HepG2 (cell line): ENCODE data around the gene PTGR1. TPM values are rescaled to one million over a fixed set of nuclear protein-coding genes. Genes with fewer than 3 reads are reported as not detected.

ENCODE experiments used
- ATF7-NPFF ChIP-seq: sonication (generic); formaldehyde crosslinking; IDR thresholded peaks from 2 replicates; pipeline ENCODE4 v1.8.1; 2023; ENCODE audit warnings: mild to moderate bottlenecking, low read depth, missing genetic modification reagents, moderate library complexity
- CEBPB ChIP-seq: IDR thresholded peaks from 2 replicates; pipeline ENCODE4 v1.6.1; 2011; ENCODE audit warnings: low read depth, low read length, improper control_type of control experiment, borderline replicate concordance
- NR2F2 ChIP-seq: IDR thresholded peaks from 2 replicates; pipeline ENCODE4 v1.6.1; 2012; ENCODE audit warnings: low read depth, inconsistent platforms, borderline replicate concordance
- PHF20 ChIP-seq: sonication (generic); formaldehyde crosslinking; IDR thresholded peaks from 2 replicates; pipeline ENCODE4 v1.5.0; 2020; ENCODE audit warnings: mild to moderate bottlenecking, missing genetic modification reagents
- RBFOX2 ChIP-seq: fragments of 200-400 bp; formaldehyde crosslinking; IDR thresholded peaks from 2 replicates; pipeline ENCODE4 v1.6.1; 2017; ENCODE audit warnings: low read depth, mild to moderate bottlenecking, low read length
- RFX5 ChIP-seq: IDR thresholded peaks from 2 replicates; pipeline ENCODE4 v1.6.1; 2011; ENCODE audit warnings: low read depth, low read length, improper control_type of control experiment
- SMAD9 ChIP-seq: sonication (generic); formaldehyde crosslinking; IDR thresholded peaks from 2 replicates; pipeline ENCODE4 v1.5.1; 2020; ENCODE audit warnings: mild to moderate bottlenecking, missing genetic modification reagents
- ZFY ChIP-seq: sonication (generic); formaldehyde crosslinking; IDR thresholded peaks from 2 replicates; pipeline ENCODE4 v1.4.0; 2020; ENCODE audit warnings: missing genetic modification reagents
- ZNF430 ChIP-seq: sonication (generic); formaldehyde crosslinking; IDR thresholded peaks from 2 replicates; pipeline ENCODE4 v1.9.0; 2021; ENCODE audit warnings: mild to moderate bottlenecking, missing genetic modification reagents
- ZNF530 ChIP-seq: sonication (generic); formaldehyde crosslinking; IDR thresholded peaks from 2 replicates; pipeline ENCODE4 v1.5.0; 2020; ENCODE audit warnings: low read depth, mild to moderate bottlenecking, missing genetic modification reagents
- ZNF776 ChIP-seq: sonication (generic); formaldehyde crosslinking; IDR thresholded peaks from 2 replicates; pipeline ENCODE4 v1.4.0; 2020; ENCODE audit warnings: mild to moderate bottlenecking, missing genetic modification reagents
- ZNF83 ChIP-seq: sonication (generic); formaldehyde crosslinking; IDR thresholded peaks from 2 replicates; pipeline ENCODE4 v1.4.0; 2020; ENCODE audit warnings: missing genetic modification reagents, mild to moderate bottlenecking, borderline replicate concordance
- ZSCAN9 ChIP-seq: IDR thresholded peaks from 2 replicates; pipeline ENCODE4 v1.6.1; 2016; ENCODE audit warnings: borderline replicate concordance
- polyA plus RNA-seq, 8 experiments: library from polyadenylated mRNA; depleted of rRNA in 3 of 8; stranded (reverse) in 7 of 8; unstranded in 1 of 8; fragments of >200 nt; fragmentation: Illumina TruSeq in 4 of 8; extraction: Trizol in 4 of 8; gene quantifications; 2 replicates each; pipeline versions ENCODE4 v1.2.1 to v1.2.3, GENCODE V29; 2011 to 2016; ENCODE audit warnings: low read depth in 4 of 8, missing spikeins in 1 of 8, mixed read lengths in 1 of 8; ENCODE audit not compliant: insufficient read depth in 1 of 8
- total RNA-seq, 5 experiments: library from RNA; depleted of rRNA; stranded (reverse); fragments of >200 nt; fragmentation: Illumina TruSeq; extraction: Trizol; gene quantifications; 2 replicates each; pipeline ENCODE4 v1.2.3, GENCODE V29; 2016; ENCODE audit warnings: low read depth in 1 of 5
- TF ChIP-seq, protein P1 (sequence below): IDR thresholded peaks from 2 replicates; pipeline ENCODE4 v1.6.1; 2016; ENCODE audit warnings: missing genetic modification reagents, missing compliant biosample characterization
- TF ChIP-seq, protein P2 (sequence below): sonication (generic); formaldehyde crosslinking; IDR thresholded peaks from 2 replicates; pipeline ENCODE4 v1.5.1; 2020; ENCODE audit warnings: missing genetic modification reagents, mild to moderate bottlenecking, borderline replicate concordance
- TF ChIP-seq, protein P3 (sequence below), 2 experiments: sonication (generic) in 1 of 2; formaldehyde crosslinking in 1 of 2; IDR thresholded peaks; 2 replicates each; pipeline versions ENCODE4 v1.6.1 to v1.9.0; 2014 to 2022; ENCODE audit warnings: antibody characterized with exemption in 1 of 2, borderline replicate concordance in 1 of 2, inconsistent platforms in 1 of 2, low read depth in 1 of 2, missing genetic modification reagents in 1 of 2
- TF ChIP-seq, protein P4 (sequence below): sonication (generic); formaldehyde crosslinking; IDR thresholded peaks from 2 replicates; pipeline ENCODE4 v1.5.0; 2020; ENCODE audit warnings: mild to moderate bottlenecking, missing genetic modification reagents
- TF ChIP-seq, protein P5 (sequence below): IDR thresholded peaks from 2 replicates; pipeline ENCODE4 v1.6.1; 2016; ENCODE audit warnings: mild to moderate bottlenecking, missing biosample characterization, missing genetic modification reagents

PTGR1 gene
- total and polyA plus RNA-seq, 2 of the 13 experiments (the other 11 are each of a cell fraction or from before 2014, with no cell fraction given) = 6.0 to 15.8 TPM

DNA sequence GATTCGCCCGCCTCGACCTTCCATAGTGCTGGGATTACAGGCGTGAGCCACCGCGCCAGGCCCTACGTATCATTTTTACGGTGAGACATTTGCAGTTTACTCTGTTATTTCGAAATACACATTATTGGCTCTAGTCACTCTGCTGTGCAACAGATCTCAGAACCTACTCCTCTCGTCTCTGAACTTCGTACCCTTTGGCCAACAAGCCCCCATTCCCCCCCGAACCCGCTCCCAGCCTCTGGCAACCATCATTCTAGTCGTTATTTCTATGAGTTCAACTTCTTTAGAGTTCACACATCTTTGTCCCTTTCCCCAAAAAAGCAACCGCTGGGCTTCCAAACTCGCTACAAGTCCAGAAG, 735 bp downstream of the PTGR1 start (continued):
- TF ChIP-seq, protein P1, sequence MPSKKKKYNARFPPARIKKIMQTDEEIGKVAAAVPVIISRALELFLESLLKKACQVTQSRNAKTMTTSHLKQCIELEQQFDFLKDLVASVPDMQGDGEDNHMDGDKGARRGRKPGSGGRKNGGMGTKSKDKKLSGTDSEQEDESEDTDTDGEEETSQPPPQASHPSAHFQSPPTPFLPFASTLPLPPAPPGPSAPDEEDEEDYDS (CRISPR knock-in tag) = no peak
- TF ChIP-seq, protein P2, sequence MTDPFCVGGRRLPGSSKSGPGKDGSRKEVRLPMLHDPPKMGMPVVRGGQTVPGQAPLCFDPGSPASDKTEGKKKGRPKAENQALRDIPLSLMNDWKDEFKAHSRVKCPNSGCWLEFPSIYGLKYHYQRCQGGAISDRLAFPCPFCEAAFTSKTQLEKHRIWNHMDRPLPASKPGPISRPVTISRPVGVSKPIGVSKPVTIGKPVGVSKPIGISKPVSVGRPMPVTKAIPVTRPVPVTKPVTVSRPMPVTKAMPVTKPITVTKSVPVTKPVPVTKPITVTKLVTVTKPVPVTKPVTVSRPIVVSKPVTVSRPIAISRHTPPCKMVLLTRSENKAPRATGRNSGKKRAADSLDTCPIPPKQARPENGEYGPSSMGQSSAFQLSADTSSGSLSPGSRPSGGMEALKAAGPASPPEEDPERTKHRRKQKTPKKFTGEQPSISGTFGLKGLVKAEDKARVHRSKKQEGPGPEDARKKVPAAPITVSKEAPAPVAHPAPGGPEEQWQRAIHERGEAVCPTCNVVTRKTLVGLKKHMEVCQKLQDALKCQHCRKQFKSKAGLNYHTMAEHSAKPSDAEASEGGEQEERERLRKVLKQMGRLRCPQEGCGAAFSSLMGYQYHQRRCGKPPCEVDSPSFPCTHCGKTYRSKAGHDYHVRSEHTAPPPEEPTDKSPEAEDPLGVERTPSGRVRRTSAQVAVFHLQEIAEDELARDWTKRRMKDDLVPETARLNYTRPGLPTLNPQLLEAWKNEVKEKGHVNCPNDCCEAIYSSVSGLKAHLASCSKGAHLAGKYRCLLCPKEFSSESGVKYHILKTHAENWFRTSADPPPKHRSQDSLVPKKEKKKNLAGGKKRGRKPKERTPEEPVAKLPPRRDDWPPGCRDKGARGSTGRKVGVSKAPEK = no peak
- TF ChIP-seq NR2F2 (no peak), ZNF530 (CRISPR knock-in tag) (no peak), ZSCAN9 (no peak), ZNF776 (CRISPR knock-in tag) (no peak), SMAD9 (CRISPR knock-in tag) (no peak), ZNF430 (CRISPR knock-in tag) (no peak), PHF20 (no peak), CEBPB (peak; percentile 37; the same call in 1 of the 2 replicates), ZNF83 (CRISPR knock-in tag) (no peak), ATF7-NPFF (CRISPR knock-in tag) (0 out of 2 replicates have a peak, but pooled peaks have one; percentile 10), RFX5 (no peak), RBFOX2 (0 out of 2 replicates have a peak, but pooled peaks have one; percentile 2), ZFY (peak; percentile 34; the same call in 1 of the 2 replicates)
- TF ChIP-seq, protein P3, sequence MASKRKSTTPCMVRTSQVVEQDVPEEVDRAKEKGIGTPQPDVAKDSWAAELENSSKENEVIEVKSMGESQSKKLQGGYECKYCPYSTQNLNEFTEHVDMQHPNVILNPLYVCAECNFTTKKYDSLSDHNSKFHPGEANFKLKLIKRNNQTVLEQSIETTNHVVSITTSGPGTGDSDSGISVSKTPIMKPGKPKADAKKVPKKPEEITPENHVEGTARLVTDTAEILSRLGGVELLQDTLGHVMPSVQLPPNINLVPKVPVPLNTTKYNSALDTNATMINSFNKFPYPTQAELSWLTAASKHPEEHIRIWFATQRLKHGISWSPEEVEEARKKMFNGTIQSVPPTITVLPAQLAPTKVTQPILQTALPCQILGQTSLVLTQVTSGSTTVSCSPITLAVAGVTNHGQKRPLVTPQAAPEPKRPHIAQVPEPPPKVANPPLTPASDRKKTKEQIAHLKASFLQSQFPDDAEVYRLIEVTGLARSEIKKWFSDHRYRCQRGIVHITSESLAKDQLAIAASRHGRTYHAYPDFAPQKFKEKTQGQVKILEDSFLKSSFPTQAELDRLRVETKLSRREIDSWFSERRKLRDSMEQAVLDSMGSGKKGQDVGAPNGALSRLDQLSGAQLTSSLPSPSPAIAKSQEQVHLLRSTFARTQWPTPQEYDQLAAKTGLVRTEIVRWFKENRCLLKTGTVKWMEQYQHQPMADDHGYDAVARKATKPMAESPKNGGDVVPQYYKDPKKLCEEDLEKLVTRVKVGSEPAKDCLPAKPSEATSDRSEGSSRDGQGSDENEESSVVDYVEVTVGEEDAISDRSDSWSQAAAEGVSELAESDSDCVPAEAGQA (IDR thresholded peaks at IDR 0.05; ENCODE audit: low read depth) = no peak
- TF ChIP-seq, protein P3 (CRISPR knock-in tag; IDR thresholded peaks at IDR 0.05; ENCODE audit: borderline replicate concordance) = no peak
- TF ChIP-seq, protein P4, sequence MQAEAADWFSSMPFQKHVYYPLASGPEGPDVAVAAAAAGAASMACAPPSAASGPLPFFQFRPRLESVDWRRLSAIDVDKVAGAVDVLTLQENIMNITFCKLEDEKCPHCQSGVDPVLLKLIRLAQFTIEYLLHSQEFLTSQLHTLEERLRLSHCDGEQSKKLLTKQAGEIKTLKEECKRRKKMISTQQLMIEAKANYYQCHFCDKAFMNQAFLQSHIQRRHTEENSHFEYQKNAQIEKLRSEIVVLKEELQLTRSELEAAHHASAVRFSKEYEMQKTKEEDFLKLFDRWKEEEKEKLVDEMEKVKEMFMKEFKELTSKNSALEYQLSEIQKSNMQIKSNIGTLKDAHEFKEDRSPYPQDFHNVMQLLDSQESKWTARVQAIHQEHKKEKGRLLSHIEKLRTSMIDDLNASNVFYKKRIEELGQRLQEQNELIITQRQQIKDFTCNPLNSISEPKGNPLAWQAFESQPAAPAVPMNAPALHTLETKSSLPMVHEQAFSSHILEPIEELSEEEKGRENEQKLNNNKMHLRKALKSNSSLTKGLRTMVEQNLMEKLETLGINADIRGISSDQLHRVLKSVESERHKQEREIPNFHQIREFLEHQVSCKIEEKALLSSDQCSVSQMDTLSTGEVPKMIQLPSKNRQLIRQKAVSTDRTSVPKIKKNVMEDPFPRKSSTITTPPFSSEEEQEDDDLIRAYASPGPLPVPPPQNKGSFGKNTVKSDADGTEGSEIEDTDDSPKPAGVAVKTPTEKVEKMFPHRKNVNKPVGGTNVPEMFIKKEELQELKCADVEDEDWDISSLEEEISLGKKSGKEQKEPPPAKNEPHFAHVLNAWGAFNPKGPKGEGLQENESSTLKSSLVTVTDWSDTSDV = no peak
- TF ChIP-seq, protein P5, sequence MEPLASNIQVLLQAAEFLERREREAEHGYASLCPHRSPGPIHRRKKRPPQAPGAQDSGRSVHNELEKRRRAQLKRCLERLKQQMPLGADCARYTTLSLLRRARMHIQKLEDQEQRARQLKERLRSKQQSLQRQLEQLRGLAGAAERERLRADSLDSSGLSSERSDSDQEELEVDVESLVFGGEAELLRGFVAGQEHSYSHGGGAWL (CRISPR knock-in tag) = no peak
